Gastroesophageal sphincter (tissue), 3 donors: ENCODE measurements around the gene NPHP4.
A peak's percentile ranks its signal among the peaks of the same experiment; 100 is the strongest.

ENCODE experiments used
- CTCF ChIP-seq, 4 experiments: fragments of 200-600 bp in 2 of 4; fragments of 450-650 bp in 2 of 4; sonication (generic) in 1 of 4; IDR thresholded peaks; one replicate each; pipeline ENCODE4 v1.5.1; 2017 to 2019; ENCODE audit warnings: antibody characterized with exemption in 4 of 4, mild to moderate bottlenecking in 2 of 4, moderate library complexity in 2 of 4
- POLR2A ChIP-seq, 2 donors: fragments of 450-650 bp; IDR thresholded peaks; one replicate each; pipeline ENCODE4 v1.6.1; 2017; ENCODE audit warnings: antibody characterized with exemption in 2 of 2, mild to moderate bottlenecking in 2 of 2, moderate library complexity in 1 of 2

GRCh38 chr1:5915587-5916571 is 76.3 kb downstream of the NPHP4 start:
- TF ChIP-seq CTCF (IDR thresholded peaks at IDR 0.05) (peak in 3 of 4 experiments; percentile 47 to 66 (median 58)), POLR2A (IDR thresholded peaks at IDR 0.05) (no peak)
